Activated gamma-delta T cell (primary cell): ENCODE results near the gene GUK1.

ENCODE experiments used
- DNase-seq: peaks from one replicate; lab custom pipeline; 2025; lab: John Stamatoyannopoulos, UW

The GUK1 gene

GRCh38 chr1:228131766-228132165, 8.3 kb upstream of the GUK1 start:
- DNase-seq: no peak

- no peak for DNase-seq
These were observed 5.5 kb upstream of the GUK1 start for GRCh38 chr1:228134591-228134990.

- no peak for DNase-seq
These were observed 3.2 kb upstream of the GUK1 start for GRCh38 chr1:228136901-228137300.

- DNase-seq: no peak
These were observed 611 bp upstream of the GUK1 start for GRCh38 chr1:228139406-228139930.

- DNase-seq: no peak
These were observed 696 bp downstream of the GUK1 start for GRCh38 chr1:228140724-228141225.

- no peak for DNase-seq
These were observed 1.4 kb downstream of the GUK1 start for GRCh38 chr1:228141226-228142044.

- no peak for DNase-seq
These were observed 2.1 kb downstream of the GUK1 start for GRCh38 chr1:228142155-228142691.

GRCh38 chr1:228142701-228143136, 2.6 kb downstream of the GUK1 start:
- no peak for DNase-seq

GRCh38 chr1:228143480-228144192, 3.6 kb downstream of the GUK1 start:
- DNase-seq: no peak

GRCh38 chr1:228144193-228144992, 4.3 kb downstream of the GUK1 start:
- no peak for DNase-seq

GRCh38 chr1:228144993-228145343, 4.9 kb downstream of the GUK1 start:
- no peak for DNase-seq

- DNase-seq: no peak
These were observed 5.7 kb downstream of the GUK1 start for GRCh38 chr1:228145463-228146416.

- no peak for DNase-seq
These were observed 6.5 kb downstream of the GUK1 start for GRCh38 chr1:228146417-228147150.

- DNase-seq: no peak
These were observed 7.1 kb downstream of the GUK1 start for GRCh38 chr1:228147151-228147693.

GRCh38 chr1:228147768-228148167, 7.7 kb downstream of the GUK1 start:
- DNase-seq: no peak

GRCh38 chr1:228148196-228148861, 8.2 kb downstream of the GUK1 start:
- DNase-seq: no peak

GRCh38 chr1:228148935-228149405, 8.9 kb downstream of the GUK1 start:
- DNase-seq: no peak

GRCh38 chr1:228149406-228150119, 9.5 kb downstream of the GUK1 start, which contains the start of gene GJC2:
GJC2 (plus strand) TSS chr1:228149930; CDS start chr1:228157759, 7,829 bp downstream.
- DNase-seq: no peak
